ENCODE measurements around the gene NAAA.
"Not testable (repeated sequence)": the region's sequence is repeated elsewhere in the genome, so short reads cannot be mapped to it uniquely, and the experiment has no call there.

NAAA gene

GRCh38 chr4:75916091-75916661 lies 24.6 kb downstream of the NAAA start:
- DNase-seq: peak; percentile 51

GRCh38 chr4:75912968-75913367 lies 27.8 kb downstream of the NAAA start:
- DNase-seq: no peak

- not testable (repeated sequence) for DNase-seq
Measured at GRCh38 chr4:75910831-75911230, 30.0 kb downstream of the NAAA start.

- DNase-seq: no peak
Measured at GRCh38 chr4:75909405-75909804, 31.4 kb downstream of the NAAA start.

GRCh38 chr4:75908555-75908954 lies 32.3 kb downstream of the NAAA start:
- no peak for DNase-seq

- no peak for DNase-seq
Measured at GRCh38 chr4:75907966-75908365, 32.8 kb downstream of the NAAA start.

GRCh38 chr4:75904076-75904475 lies 36.7 kb downstream of the NAAA start:
- no peak for DNase-seq

GRCh38 chr4:75902352-75902751 lies 38.5 kb downstream of the NAAA start, which contains the start of gene PPEF2:
TSS of gene PPEF2 (minus strand) at chr4:75902452. CDS start at chr4:75896325, 6,127 bp downstream.
- DNase-seq: no peak

- DNase-seq: no peak
Measured at GRCh38 chr4:75898536-75898935, 42.3 kb downstream of the NAAA start.

GRCh38 chr4:75895744-75896314 lies 45.0 kb downstream of the NAAA start:
- peak; percentile 52 for DNase-seq

- DNase-seq: no peak
Measured at GRCh38 chr4:75892508-75892907, 48.3 kb downstream of the NAAA start.

- DNase-seq: no peak
Measured at GRCh38 chr4:75891611-75892010, 49.2 kb downstream of the NAAA start.

- DNase-seq: no peak
Measured at GRCh38 chr4:75889537-75890199, 51.1 kb downstream of the NAAA start.

- DNase-seq: no peak
Measured at GRCh38 chr4:75886104-75886503, 54.7 kb downstream of the NAAA start.

GRCh38 chr4:75881476-75881875 lies 59.3 kb downstream of the NAAA start:
- peak; percentile 48 for DNase-seq

GRCh38 chr4:75880278-75880677 lies 60.5 kb downstream of the NAAA start:
- DNase-seq: no peak

GRCh38 chr4:75878246-75878756 lies 62.5 kb downstream of the NAAA start:
- no peak for DNase-seq

- DNase-seq: no peak
Measured at GRCh38 chr4:75876218-75876617, 64.6 kb downstream of the NAAA start.

GRCh38 chr4:75869100-75869499 lies 71.7 kb downstream of the NAAA start:
- DNase-seq: no peak

GRCh38 chr4:75867130-75867529 lies 73.7 kb downstream of the NAAA start:
- no peak for DNase-seq
